ENCODE results near the gene ANKS1B.

The ANKS1B gene

DNA sequence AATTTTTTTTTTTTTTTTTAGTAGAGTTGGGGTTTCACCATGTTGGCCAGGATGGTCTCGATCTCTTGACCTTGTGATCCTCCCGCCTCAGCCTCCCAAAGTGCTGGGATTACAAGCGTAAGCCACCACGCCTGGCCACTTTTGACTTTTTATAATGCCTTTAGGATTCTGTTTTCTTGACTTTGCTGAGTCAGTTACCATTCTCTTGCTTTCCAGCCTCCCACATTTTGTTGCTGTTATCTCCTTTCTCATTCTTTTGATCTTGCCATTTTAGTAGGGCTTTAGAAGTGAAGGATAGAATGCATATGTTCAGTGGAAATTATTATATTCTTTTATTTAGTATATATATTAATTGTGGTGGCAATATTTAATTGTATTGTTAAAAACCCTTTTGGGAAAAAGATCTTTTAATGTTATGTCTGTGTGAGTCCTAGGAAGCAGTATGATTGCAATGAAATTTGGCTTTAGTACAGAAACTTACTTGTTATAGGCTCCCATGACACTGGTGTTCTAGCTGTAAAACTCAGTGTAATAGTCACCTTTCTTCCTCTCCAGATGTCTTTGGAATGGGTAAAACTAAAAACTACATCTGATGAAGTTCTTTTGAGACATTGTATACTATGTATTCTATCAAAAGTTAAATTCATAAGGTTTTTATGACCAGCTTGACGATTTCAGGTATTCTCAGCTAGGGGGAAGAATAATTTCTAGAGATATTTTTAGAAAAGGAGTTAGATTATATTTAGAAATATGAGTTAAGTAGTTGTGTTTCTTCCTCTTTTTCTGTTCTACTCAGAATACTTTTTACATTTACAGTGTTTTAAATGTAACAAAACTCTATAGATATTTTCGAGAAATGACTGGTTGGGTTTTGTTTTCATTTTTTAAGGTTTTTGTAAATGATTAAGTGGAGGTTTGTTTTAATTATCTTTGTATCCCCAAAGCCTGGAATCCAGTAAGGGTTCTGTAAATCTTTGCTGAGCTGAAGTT, 1264.9 kb downstream of the ANKS1B start:
- TF ChIP-seq, protein P1, sequence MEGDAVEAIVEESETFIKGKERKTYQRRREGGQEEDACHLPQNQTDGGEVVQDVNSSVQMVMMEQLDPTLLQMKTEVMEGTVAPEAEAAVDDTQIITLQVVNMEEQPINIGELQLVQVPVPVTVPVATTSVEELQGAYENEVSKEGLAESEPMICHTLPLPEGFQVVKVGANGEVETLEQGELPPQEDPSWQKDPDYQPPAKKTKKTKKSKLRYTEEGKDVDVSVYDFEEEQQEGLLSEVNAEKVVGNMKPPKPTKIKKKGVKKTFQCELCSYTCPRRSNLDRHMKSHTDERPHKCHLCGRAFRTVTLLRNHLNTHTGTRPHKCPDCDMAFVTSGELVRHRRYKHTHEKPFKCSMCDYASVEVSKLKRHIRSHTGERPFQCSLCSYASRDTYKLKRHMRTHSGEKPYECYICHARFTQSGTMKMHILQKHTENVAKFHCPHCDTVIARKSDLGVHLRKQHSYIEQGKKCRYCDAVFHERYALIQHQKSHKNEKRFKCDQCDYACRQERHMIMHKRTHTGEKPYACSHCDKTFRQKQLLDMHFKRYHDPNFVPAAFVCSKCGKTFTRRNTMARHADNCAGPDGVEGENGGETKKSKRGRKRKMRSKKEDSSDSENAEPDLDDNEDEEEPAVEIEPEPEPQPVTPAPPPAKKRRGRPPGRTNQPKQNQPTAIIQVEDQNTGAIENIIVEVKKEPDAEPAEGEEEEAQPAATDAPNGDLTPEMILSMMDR (IDR thresholded peaks at IDR 0.05), result no peak

DNA sequence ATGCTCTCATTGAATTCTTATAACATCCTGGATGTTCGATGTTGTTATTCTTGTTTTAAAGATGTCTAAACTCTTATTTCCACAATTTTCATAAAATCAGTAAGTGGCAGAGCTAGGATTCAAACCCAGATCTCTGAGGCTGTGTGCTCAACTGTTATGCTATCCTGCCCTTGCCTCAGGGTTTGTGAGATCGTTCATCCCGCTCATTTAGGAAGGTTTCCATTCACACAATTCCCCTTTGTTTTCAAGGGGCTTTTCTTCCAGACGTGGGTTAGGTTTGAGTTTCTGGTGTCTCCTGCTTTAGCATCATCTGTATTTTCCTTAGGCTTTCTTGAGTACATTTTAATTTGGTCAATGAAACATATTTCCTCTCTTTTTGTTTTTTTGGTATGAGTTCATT, 1270.3 kb downstream of the ANKS1B start:
- TF ChIP-seq, protein P1 (IDR thresholded peaks at IDR 0.05), result no peak

DNA sequence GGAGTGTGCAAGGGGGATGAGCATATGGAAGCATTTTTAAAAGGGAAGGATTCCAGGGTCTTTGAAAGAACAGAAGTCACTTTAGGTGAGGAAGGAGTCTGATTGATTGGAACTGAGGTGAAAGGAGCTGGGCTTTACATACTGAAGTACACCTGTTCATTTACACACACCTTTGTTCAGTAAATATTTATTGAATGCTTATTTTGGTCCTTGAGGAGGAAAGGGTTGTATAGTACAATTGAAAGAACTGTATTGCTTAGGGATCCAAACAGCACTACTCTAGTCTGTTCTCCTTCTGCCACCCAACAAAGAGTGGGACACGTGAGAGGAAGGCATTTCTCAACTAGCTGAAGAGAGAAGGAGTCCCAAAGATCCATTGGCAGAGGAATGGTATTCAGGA, 1275.7 kb downstream of the ANKS1B start:
- TF ChIP-seq, protein P1 (IDR thresholded peaks at IDR 0.05), result no peak

DNA sequence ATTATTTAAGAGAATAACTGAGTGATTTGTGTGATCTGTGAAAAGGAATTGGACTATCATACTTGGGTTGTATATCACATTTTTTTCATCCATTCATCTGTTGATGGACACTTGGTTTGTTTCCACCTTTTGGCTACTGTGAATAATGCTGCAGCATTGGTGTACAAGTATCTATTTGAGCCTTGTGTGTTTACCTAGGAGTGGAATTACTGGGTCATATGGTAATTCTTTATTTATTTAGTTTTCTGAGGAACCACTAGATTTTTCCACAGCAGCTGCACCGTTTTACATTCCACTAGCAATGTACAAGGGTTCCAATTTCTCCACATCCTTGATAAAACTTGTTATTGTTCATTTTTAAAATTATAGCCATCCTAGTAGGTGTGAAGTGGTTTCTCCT, 1283.6 kb downstream of the ANKS1B start:
- TF ChIP-seq, protein P1 (IDR thresholded peaks at IDR 0.05), result no peak

DNA sequence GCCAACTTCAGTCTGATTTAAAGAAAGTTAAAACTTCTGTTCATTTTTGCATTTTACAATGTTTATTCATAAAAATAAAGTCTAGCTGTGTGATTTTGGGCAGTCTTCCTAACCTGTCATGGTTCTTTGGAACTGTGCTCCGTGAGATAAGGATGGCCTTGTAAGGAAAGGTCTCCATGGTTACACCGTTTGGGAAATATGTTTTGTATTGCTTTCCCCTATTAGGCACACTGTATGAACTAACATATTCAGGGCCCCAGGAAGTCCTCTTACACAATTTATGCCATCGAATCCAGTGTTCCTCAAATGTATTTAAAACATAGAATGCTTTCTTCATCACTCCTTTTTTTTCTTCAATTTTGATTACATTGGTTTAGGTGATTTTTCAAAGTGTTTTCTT, 1285.2 kb downstream of the ANKS1B start:
- TF ChIP-seq, protein P1 (IDR thresholded peaks at IDR 0.05), result no peak

DNA sequence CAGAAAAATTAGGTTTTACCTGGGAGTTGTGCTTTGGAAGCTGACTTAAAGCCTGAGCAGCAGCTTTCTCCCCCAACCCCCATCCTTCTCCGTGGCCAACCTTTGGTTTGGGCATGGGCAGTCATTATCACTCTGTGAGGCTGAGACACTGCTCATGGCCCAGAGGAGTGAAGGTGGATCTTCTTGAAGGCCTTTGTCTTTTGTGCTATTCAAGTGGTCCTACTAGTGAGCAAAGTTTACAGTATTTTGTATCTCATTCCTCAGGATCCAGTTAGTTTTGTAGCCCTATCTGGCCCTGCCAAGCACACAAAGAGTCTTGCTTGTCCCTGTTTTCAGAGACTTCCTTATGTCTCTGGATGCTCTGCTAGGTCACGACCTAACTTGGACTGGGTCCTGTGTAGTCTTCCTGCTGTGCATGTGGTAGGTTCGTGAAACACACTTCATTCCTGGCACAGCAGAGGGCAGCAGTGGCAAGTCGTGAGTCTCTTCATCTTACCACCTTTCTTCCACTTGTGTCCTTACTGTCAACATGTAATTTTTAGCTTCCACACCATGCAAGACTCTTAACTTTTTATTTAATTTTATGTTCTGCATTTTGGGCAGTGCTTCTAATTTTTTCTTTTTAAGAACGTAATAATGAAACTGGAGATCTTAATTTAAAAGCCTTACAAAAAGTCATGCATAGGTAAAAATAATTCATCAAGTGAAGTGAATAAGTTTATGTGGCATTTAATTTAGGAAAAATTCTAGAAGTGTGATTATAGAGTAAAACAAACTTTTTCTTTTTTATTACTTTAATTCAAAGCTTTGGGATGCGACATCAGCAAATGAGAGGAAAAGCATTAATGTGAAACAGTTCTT, 1285.9 kb downstream of the ANKS1B start:
- TF ChIP-seq, protein P1 (IDR thresholded peaks at IDR 0.05), result peak; percentile 57

DNA sequence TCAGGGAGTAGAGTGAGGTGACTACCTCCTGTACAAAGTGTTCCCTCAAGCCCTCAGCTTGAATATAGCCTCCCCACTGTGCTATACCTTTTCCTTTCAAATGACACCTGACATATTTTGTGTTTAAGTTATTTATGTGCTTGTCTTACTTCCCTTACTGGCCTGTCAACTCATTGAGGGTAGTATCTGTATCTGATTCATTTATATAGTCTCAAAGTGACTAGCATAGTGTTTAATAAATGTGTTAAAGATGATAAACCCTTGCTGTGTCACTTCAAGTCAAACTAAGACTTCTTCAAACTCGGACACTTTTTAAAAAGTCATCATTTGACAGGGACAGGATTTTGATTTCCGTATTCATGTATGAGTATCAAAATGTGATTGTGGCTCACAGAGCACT, 1287.5 kb downstream of the ANKS1B start:
- TF ChIP-seq, protein P1 (IDR thresholded peaks at IDR 0.05), result no peak
